ENCODE measurements around the gene VAV2.
"Not testable (repeated sequence)": the region's sequence is repeated elsewhere in the genome, so short reads cannot be mapped to it uniquely, and the experiment has no call there.

Gene VAV2

GRCh38 chr9:133913571-133914369 is 78.4 kb downstream of the VAV2 start:
- DNase-seq = no peak

- DNase-seq = no peak
Observed at GRCh38 chr9:133910855-133911514, 81.1 kb downstream of the VAV2 start.

GRCh38 chr9:133906932-133907910 is 84.9 kb downstream of the VAV2 start:
- DNase-seq = no peak

GRCh38 chr9:133906218-133906617 is 85.9 kb downstream of the VAV2 start:
- no peak for DNase-seq

- no peak for DNase-seq
Observed at GRCh38 chr9:133905493-133905892, 86.6 kb downstream of the VAV2 start.

GRCh38 chr9:133904346-133905090 is 87.6 kb downstream of the VAV2 start:
- DNase-seq = no peak

- no peak for DNase-seq
Observed at GRCh38 chr9:133901184-133901835, 90.8 kb downstream of the VAV2 start.

- no peak for DNase-seq
Observed at GRCh38 chr9:133897675-133898074, 94.4 kb downstream of the VAV2 start.

GRCh38 chr9:133896007-133896406 is 96.1 kb downstream of the VAV2 start:
- not testable (repeated sequence) for DNase-seq

- no peak for DNase-seq
Observed at GRCh38 chr9:133895335-133895734, 96.8 kb downstream of the VAV2 start.

GRCh38 chr9:133894377-133895321 is 97.5 kb downstream of the VAV2 start:
- no peak for DNase-seq

- no peak for DNase-seq
Observed at GRCh38 chr9:133893191-133893994, 98.7 kb downstream of the VAV2 start.

- DNase-seq = no peak
Observed at GRCh38 chr9:133892193-133892920, 99.8 kb downstream of the VAV2 start.

GRCh38 chr9:133891741-133892140 is 100.4 kb downstream of the VAV2 start:
- no peak for DNase-seq

- no peak for DNase-seq
Observed at GRCh38 chr9:133890583-133890982, 101.5 kb downstream of the VAV2 start.

GRCh38 chr9:133889584-133890301 is 102.4 kb downstream of the VAV2 start:
- peak; percentile 16 for DNase-seq

- peak; percentile 53 for DNase-seq
Observed at GRCh38 chr9:133888809-133889491, 103.2 kb downstream of the VAV2 start.
